Activated T-cell treated with anti-CD3 and anti-CD28 coated beads for 24 hours (primary cell): ENCODE measurements around the gene ASXL1.
"Not testable (repeated sequence)": the region's sequence is repeated elsewhere in the genome, so short reads cannot be mapped to it uniquely, and the experiment has no call there.

ENCODE experiments used
- DNase-seq: peaks from one replicate; pipeline ENCODE4 v3.0.0-alpha.2; 2020; ENCODE audit warnings: low read depth

ASXL1 gene

GRCh38 chr20:32362901-32363364 is 4.8 kb downstream of the ASXL1 start:
- DNase-seq = no peak

- no peak for DNase-seq
These were observed 5.4 kb downstream of the ASXL1 start for GRCh38 chr20:32363492-32363891.

- no peak for DNase-seq
These were observed 6.5 kb downstream of the ASXL1 start for GRCh38 chr20:32364554-32365208.

GRCh38 chr20:32365564-32365963 is 7.4 kb downstream of the ASXL1 start:
- no peak for DNase-seq

- DNase-seq = no peak
These were observed 8.2 kb downstream of the ASXL1 start for GRCh38 chr20:32366380-32366779.

GRCh38 chr20:32368323-32368722 is 10.2 kb downstream of the ASXL1 start:
- no peak for DNase-seq

GRCh38 chr20:32368925-32369324 is 10.8 kb downstream of the ASXL1 start:
- no peak for DNase-seq

- DNase-seq = no peak
These were observed 12.8 kb downstream of the ASXL1 start for GRCh38 chr20:32370897-32371296.

- no peak for DNase-seq
These were observed 20.3 kb downstream of the ASXL1 start for GRCh38 chr20:32378461-32378860.

GRCh38 chr20:32380037-32380436 is 21.9 kb downstream of the ASXL1 start:
- not testable (repeated sequence) for DNase-seq

- no peak for DNase-seq
These were observed 22.6 kb downstream of the ASXL1 start for GRCh38 chr20:32380745-32381144.

- DNase-seq = no peak
These were observed 24.2 kb downstream of the ASXL1 start for GRCh38 chr20:32382102-32382950.

GRCh38 chr20:32383441-32383840 is 25.3 kb downstream of the ASXL1 start:
- not testable (repeated sequence) for DNase-seq

GRCh38 chr20:32385541-32385940 is 27.4 kb downstream of the ASXL1 start:
- DNase-seq = no peak

GRCh38 chr20:32386091-32386490 is 28.0 kb downstream of the ASXL1 start:
- DNase-seq = no peak

- no peak for DNase-seq
These were observed 29.1 kb downstream of the ASXL1 start for GRCh38 chr20:32387252-32387651.

GRCh38 chr20:32391003-32391402 is 32.9 kb downstream of the ASXL1 start:
- no peak for DNase-seq

- DNase-seq = no peak
These were observed 36.9 kb downstream of the ASXL1 start for GRCh38 chr20:32395066-32395465.

GRCh38 chr20:32396646-32397160 is 38.6 kb downstream of the ASXL1 start:
- no peak for DNase-seq

GRCh38 chr20:32397567-32398084 is 39.5 kb downstream of the ASXL1 start:
- no peak for DNase-seq

GRCh38 chr20:32400476-32400875 is 42.3 kb downstream of the ASXL1 start:
- DNase-seq = no peak

GRCh38 chr20:32404017-32404416 is 45.9 kb downstream of the ASXL1 start:
- DNase-seq = no peak

- DNase-seq = no peak
These were observed 48.6 kb downstream of the ASXL1 start for GRCh38 chr20:32406701-32407100.
